ENCODE data around the gene KRTAP1-3. TPM values are rescaled to one million over a fixed set of nuclear protein-coding genes. Genes with fewer than 3 reads are reported as not detected.

KRTAP1-3 gene
- total and polyA plus RNA-seq, 2 donors (not counting 1 experiment from before 2014, with no cell fraction given) = not detected

DNA sequence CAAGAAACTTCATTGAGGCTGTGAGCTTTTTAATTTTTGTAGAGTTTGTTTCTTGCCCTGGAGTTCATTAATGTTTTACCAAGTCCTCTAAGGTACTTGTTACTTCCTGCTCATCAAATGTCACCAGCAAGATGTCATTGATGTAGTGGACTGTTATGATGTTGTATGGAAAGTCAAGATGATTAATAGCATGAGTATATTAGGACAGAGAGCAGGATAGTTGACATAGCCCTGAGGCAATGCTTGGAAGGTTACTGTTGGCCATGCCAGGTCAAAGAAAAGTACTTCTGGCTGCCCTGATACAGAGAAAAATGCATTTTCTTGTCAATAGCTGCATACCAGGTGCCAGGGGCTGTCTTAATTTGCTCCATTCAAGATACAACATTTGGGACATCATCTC lies 14.3 kb downstream of the KRTAP1-3 start:
- Histone ChIP-seq H3K36me3 (ENCODE audit: control insufficient read depth, insufficient read depth, low read length) (no peaks in the 10 kb centered on the region), H3K9me3 (ENCODE audit: control insufficient read depth, insufficient read depth, low read depth, low read length) (no peaks in the 10 kb centered on the region), H3K4me2 (ENCODE audit: extremely low read depth, insufficient read depth, low read length) (no peak overlapping the region), H3K4me3 (replicated peaks in 1 of 4; ENCODE audit: control extremely low read depth in 1 of 4, insufficient read depth in 1 of 4, low read depth in 3 of 4, low read length in 4 of 4) (no peak overlapping the region), H3K9ac (ENCODE audit: insufficient read depth, low read length) (no peak overlapping the region), H3K4me1 (ENCODE audit: control insufficient read depth, extremely low read depth, insufficient read depth, low read length) (no peaks in the 10 kb centered on the region), H3K79me2 (ENCODE audit: control insufficient read depth, insufficient read depth, low read length) (no peaks in the 10 kb centered on the region), H2AFZ (ENCODE audit: low read length) (no peak overlapping the region), H3K27me3 (ENCODE audit: control insufficient read depth, insufficient read depth, low read length) (no peaks in the 10 kb centered on the region), H4K20me1 (ENCODE audit: control insufficient read depth, extremely low read depth, insufficient read depth, low read length) (no peaks in the 10 kb centered on the region), H3K27ac (ENCODE audit: insufficient read depth, low read length) (no peak overlapping the region)
- no peak for TF ChIP-seq EZH2 (IDR thresholded peaks at IDR 0.05; ENCODE audit: low read length, missing control alignments)
- TF ChIP-seq, protein P1, sequence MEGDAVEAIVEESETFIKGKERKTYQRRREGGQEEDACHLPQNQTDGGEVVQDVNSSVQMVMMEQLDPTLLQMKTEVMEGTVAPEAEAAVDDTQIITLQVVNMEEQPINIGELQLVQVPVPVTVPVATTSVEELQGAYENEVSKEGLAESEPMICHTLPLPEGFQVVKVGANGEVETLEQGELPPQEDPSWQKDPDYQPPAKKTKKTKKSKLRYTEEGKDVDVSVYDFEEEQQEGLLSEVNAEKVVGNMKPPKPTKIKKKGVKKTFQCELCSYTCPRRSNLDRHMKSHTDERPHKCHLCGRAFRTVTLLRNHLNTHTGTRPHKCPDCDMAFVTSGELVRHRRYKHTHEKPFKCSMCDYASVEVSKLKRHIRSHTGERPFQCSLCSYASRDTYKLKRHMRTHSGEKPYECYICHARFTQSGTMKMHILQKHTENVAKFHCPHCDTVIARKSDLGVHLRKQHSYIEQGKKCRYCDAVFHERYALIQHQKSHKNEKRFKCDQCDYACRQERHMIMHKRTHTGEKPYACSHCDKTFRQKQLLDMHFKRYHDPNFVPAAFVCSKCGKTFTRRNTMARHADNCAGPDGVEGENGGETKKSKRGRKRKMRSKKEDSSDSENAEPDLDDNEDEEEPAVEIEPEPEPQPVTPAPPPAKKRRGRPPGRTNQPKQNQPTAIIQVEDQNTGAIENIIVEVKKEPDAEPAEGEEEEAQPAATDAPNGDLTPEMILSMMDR (conservative IDR thresholded peaks at IDR 0.05 in 1 of 2, IDR thresholded peaks at IDR 0.05 in 1 of 2; ENCODE audit: low read depth in 1 of 2, low read length in 2 of 2) = no peak
- no peak for DNase-seq (ENCODE audit: low read depth in 2 of 2)

DNA sequence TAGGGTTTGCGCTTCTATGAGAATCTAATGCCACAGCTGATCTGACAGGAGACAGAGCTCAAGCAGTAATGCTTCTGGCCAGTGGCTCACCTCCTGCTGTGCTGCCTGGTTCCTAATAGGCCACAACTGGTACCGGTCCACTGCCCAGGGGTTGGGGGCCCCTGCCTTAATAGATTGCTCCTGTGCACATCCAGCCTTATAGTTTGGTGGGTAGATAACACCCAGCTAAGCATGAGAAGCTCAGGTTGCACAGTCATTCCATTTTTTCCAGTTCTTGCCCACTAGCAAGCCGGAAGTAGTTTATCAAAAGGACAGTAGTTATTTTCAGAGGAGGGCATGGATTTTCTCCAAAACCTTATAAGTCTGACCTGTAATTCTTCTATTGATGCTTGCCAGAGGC lies 15.3 kb downstream of the KRTAP1-3 start:
- H3K27ac ChIP-seq (ENCODE audit: insufficient read depth, low read length) = no peak overlapping the region
- no peaks in the 10 kb centered on the region for H3K4me1 ChIP-seq (ENCODE audit: control insufficient read depth, extremely low read depth, insufficient read depth, low read length)
- no peaks in the 10 kb centered on the region for H3K9me3 ChIP-seq (ENCODE audit: control insufficient read depth, insufficient read depth, low read depth, low read length)
- TF ChIP-seq, protein P1 (conservative IDR thresholded peaks at IDR 0.05 in 1 of 2, IDR thresholded peaks at IDR 0.05 in 1 of 2; ENCODE audit: low read depth in 1 of 2, low read length in 2 of 2) = no peak
- TF ChIP-seq EZH2 (IDR thresholded peaks at IDR 0.05; ENCODE audit: low read length, missing control alignments) = no peak
- H3K4me2 ChIP-seq (ENCODE audit: extremely low read depth, insufficient read depth, low read length) = no peak overlapping the region
- H3K9ac ChIP-seq (ENCODE audit: insufficient read depth, low read length) = no peak overlapping the region
- no peak overlapping the region for H2AFZ ChIP-seq (ENCODE audit: low read length)
- H3K36me3 ChIP-seq (ENCODE audit: control insufficient read depth, insufficient read depth, low read length) = no peaks in the 10 kb centered on the region
- no peak for DNase-seq (ENCODE audit: low read depth in 2 of 2)
- H3K4me3 ChIP-seq (replicated peaks in 1 of 4; ENCODE audit: control extremely low read depth in 1 of 4, insufficient read depth in 1 of 4, low read depth in 3 of 4, low read length in 4 of 4) = no peak overlapping the region
- H3K27me3 ChIP-seq (ENCODE audit: control insufficient read depth, insufficient read depth, low read length) = no peaks in the 10 kb centered on the region
- no peaks in the 10 kb centered on the region for H3K79me2 ChIP-seq (ENCODE audit: control insufficient read depth, insufficient read depth, low read length)
- no peaks in the 10 kb centered on the region for H4K20me1 ChIP-seq (ENCODE audit: control insufficient read depth, extremely low read depth, insufficient read depth, low read length)

DNA sequence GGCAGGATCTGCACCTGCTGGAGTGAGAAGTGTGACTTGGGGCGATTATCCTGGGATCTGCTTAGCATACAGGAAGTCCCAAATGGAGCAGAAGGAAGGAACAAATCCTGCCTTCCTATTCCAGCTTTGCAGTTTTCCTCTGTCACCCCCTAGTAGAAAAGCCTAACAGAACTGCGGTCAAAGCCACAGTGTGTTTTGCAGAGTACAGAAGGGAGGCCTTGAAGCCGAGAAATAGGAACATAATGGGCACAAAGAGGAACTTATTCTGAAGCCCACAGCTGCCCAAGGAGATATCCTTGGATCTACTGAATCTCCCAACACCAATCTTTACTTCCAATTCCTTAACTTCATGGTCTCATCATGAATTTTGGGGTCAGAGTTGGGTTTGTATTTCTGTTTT lies 16.1 kb downstream of the KRTAP1-3 start:
- Histone ChIP-seq H3K27ac (ENCODE audit: insufficient read depth, low read length) (no peak overlapping the region), H3K79me2 (ENCODE audit: control insufficient read depth, insufficient read depth, low read length) (no peaks in the 10 kb centered on the region), H3K9me3 (ENCODE audit: control insufficient read depth, insufficient read depth, low read depth, low read length) (no peaks in the 10 kb centered on the region), H3K36me3 (ENCODE audit: control insufficient read depth, insufficient read depth, low read length) (no peaks in the 10 kb centered on the region), H3K4me1 (ENCODE audit: control insufficient read depth, extremely low read depth, insufficient read depth, low read length) (no peaks in the 10 kb centered on the region), H3K27me3 (ENCODE audit: control insufficient read depth, insufficient read depth, low read length) (no peaks in the 10 kb centered on the region), H3K9ac (ENCODE audit: insufficient read depth, low read length) (no peak overlapping the region), H3K4me3 (replicated peaks in 1 of 4; ENCODE audit: control extremely low read depth in 1 of 4, insufficient read depth in 1 of 4, low read depth in 3 of 4, low read length in 4 of 4) (no peak overlapping the region), H4K20me1 (ENCODE audit: control insufficient read depth, extremely low read depth, insufficient read depth, low read length) (no peaks in the 10 kb centered on the region), H2AFZ (ENCODE audit: low read length) (no peak overlapping the region), H3K4me2 (ENCODE audit: extremely low read depth, insufficient read depth, low read length) (no peak overlapping the region)
- TF ChIP-seq, protein P1 (conservative IDR thresholded peaks at IDR 0.05 in 1 of 2, IDR thresholded peaks at IDR 0.05 in 1 of 2; ENCODE audit: low read depth in 1 of 2, low read length in 2 of 2) = no peak
- TF ChIP-seq EZH2 (IDR thresholded peaks at IDR 0.05; ENCODE audit: low read length, missing control alignments) = no peak
- no peak for DNase-seq (ENCODE audit: low read depth in 2 of 2)

Data from fibroblast of lung (primary cell).